ENCODE data around the gene ACO2.

DNA sequence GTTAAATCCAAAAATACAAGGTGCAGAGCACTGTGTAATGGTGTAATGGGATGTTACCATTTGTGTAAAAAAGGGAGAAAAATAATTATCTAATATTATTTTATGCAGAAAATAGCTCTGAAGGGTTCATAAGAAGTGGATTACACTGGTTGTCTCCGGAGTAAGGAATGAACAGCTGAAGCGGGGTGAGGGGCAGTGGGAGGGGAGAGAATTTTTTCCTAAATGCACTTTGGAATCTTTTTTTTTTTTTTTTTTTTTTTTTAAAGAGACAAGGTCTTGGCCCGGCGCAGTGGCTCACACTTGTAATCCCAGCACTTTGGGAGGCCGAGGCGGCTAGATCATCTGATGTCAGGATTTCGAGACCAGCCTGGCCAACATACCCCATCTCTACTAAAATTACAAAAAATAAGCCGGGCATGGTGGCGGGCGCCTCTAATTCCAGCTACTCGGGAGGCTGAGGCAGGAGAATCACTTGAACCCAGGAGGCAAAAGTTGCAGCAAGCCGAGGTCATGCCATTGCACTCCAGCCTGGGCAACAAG lies 82.1 kb downstream of the ACO2 start:
- TF ChIP-seq POLR2AphosphoS5 (IDR thresholded peaks at IDR 0.05; ENCODE audit: low read depth, low read length) (no peak), TAF1 (IDR thresholded peaks at IDR 0.05; ENCODE audit: borderline replicate concordance, insufficient read depth, low read length) (no peak), REST (IDR thresholded peaks at IDR 0.05; ENCODE audit: insufficient read depth in 1 of 2, low read depth in 2 of 2, low read length in 2 of 2) (no peak), SIN3A (IDR thresholded peaks at IDR 0.05; ENCODE audit: borderline replicate concordance, insufficient read depth, low read length) (no peak)
